ENCODE measurements around the gene DOK6. TPM values are rescaled to one million over a fixed set of nuclear protein-coding genes. Genes with fewer than 3 reads are reported as not detected.

The DOK6 gene
- total and polyA plus RNA-seq, 2 experiments from 2014 or later, result 0.29 to 0.42 TPM

DNA sequence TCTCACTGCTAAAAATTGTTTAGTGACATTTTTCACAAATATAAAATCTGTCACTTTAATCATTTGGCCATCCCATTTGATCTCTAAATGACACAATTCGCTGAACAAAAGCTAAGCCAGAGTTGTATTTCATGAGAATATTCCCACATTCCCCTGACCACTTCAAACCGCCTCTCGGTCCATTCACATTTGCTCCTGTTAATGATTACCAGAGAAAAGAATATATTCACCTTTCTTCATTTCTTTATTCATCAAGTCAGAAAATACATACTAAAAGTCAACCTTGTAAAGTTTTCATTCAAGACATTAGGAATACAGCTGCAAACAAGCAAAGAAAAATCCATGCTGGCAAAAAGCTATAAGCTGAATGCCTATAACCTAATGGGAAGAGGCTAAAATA lies 225.5 kb downstream of the DOK6 start (continued):
- TF ChIP-seq, protein P1, sequence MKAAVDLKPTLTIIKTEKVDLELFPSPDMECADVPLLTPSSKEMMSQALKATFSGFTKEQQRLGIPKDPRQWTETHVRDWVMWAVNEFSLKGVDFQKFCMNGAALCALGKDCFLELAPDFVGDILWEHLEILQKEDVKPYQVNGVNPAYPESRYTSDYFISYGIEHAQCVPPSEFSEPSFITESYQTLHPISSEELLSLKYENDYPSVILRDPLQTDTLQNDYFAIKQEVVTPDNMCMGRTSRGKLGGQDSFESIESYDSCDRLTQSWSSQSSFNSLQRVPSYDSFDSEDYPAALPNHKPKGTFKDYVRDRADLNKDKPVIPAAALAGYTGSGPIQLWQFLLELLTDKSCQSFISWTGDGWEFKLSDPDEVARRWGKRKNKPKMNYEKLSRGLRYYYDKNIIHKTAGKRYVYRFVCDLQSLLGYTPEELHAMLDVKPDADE (IDR thresholded peaks at IDR 0.05), result no peak
- TF ChIP-seq EZH2 (IDR thresholded peaks at IDR 0.05; ENCODE audit: low read depth, unreplicated experiment), result no peak

DNA sequence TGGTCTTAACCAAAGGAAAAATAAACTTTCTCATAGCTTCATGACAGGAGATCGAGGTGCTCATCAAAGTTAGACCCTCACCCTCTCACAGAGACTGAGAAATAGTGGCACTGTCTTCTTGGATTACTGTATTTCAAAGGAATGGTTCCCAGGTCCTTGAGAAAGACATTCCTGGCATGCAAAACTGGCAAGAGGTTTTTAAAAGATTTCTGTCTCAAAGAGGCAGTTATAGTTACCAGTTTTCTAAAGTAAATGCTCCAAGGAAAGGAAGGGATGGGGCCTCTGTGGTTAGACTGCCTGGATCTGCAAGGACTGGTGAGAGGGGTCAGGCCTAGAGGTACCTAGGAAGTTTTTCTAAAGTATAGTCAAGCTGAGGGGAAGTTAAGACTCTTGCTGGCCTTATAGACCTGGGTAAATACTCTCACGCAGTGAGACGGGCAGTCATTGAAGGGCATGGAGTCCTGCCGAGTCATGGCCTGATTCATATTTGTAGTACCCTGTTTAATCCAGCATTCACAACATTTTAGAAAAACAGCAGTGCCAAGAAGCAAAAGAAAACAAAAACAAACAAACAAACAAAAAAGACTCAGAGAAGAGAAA lies 226.1 kb downstream of the DOK6 start:
- Mint-ChIP-seq H3K27ac (peak overlapping the region; percentile 67; the same call in 1 of the 2 replicates), H3K27me3 (ENCODE audit: insufficient read depth, low read depth, poor library complexity) (no peaks in the 10 kb centered on the region)

DNA sequence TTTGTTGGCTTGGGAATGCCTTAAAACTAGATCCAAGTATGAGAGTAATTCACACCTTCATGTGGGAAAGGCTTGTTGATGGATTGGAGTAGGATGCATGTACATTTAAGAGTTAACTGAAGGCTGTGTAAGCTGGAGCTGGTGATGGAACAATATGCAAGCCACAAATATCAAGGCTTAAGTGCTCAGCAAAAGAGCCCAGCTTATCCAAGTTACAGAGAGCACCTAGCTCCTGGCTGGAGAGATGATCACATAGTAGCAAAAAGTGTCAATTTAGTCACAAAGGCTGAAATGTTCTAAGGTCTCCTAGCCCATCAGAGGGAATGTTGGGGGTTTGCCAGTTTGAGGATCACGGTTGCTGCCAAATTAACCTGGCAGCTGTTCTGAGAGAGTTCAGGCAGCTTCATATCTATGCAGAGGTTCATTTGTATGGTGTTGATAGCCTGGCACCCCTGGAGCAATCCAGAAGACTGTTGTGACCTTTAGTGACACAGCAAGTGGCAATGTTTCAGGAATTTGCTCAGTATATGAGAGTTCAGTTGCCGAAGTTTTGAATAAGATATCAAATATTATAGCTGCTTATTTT lies 228.2 kb downstream of the DOK6 start:
- ATAC-seq (no peak), DNase-seq (ENCODE audit: low spot score) (no peak)
- no peaks in the 10 kb centered on the region for H3K36me3 ChIP-seq (ENCODE audit: insufficient read depth)
- Mint-ChIP-seq H3K4me3 (no peak overlapping the region), H3K4me1 (peaks cover 6% of the 10 kb centered on the region; the same call in 2 of the 3 replicates), H3K27me3 (ENCODE audit: insufficient read depth, low read depth, poor library complexity) (no peaks in the 10 kb centered on the region), H3K9me3 (no peaks in the 10 kb centered on the region), H3K36me3 (ENCODE audit: low read depth) (no peaks in the 10 kb centered on the region), H3K27ac (no peak overlapping the region)
- H3K4me1 ChIP-seq (ENCODE audit: insufficient read depth), result no peaks in the 10 kb centered on the region
- TF ChIP-seq CREB1 (CRISPR knock-in tag; IDR thresholded peaks at IDR 0.05; ENCODE audit: low read depth) (no peak), STAT1 (IDR thresholded peaks at IDR 0.05; ENCODE audit: unreplicated experiment) (no peak), NANOG (IDR thresholded peaks at IDR 0.05; ENCODE audit: borderline replicate concordance) (no peak), EZH2phosphoT487 (IDR thresholded peaks at IDR 0.05; ENCODE audit: unreplicated experiment) (no peak), ZNF331 (CRISPR knock-in tag; IDR thresholded peaks at IDR 0.05; ENCODE audit: low read depth) (no peak)
- TF ChIP-seq, protein P2, sequence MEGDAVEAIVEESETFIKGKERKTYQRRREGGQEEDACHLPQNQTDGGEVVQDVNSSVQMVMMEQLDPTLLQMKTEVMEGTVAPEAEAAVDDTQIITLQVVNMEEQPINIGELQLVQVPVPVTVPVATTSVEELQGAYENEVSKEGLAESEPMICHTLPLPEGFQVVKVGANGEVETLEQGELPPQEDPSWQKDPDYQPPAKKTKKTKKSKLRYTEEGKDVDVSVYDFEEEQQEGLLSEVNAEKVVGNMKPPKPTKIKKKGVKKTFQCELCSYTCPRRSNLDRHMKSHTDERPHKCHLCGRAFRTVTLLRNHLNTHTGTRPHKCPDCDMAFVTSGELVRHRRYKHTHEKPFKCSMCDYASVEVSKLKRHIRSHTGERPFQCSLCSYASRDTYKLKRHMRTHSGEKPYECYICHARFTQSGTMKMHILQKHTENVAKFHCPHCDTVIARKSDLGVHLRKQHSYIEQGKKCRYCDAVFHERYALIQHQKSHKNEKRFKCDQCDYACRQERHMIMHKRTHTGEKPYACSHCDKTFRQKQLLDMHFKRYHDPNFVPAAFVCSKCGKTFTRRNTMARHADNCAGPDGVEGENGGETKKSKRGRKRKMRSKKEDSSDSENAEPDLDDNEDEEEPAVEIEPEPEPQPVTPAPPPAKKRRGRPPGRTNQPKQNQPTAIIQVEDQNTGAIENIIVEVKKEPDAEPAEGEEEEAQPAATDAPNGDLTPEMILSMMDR (conservative IDR thresholded peaks at IDR 0.05; ENCODE audit: low read depth in 2 of 2), result no peak
- TF ChIP-seq, protein P1 (IDR thresholded peaks at IDR 0.05), result no peak
- TF ChIP-seq, protein P3, sequence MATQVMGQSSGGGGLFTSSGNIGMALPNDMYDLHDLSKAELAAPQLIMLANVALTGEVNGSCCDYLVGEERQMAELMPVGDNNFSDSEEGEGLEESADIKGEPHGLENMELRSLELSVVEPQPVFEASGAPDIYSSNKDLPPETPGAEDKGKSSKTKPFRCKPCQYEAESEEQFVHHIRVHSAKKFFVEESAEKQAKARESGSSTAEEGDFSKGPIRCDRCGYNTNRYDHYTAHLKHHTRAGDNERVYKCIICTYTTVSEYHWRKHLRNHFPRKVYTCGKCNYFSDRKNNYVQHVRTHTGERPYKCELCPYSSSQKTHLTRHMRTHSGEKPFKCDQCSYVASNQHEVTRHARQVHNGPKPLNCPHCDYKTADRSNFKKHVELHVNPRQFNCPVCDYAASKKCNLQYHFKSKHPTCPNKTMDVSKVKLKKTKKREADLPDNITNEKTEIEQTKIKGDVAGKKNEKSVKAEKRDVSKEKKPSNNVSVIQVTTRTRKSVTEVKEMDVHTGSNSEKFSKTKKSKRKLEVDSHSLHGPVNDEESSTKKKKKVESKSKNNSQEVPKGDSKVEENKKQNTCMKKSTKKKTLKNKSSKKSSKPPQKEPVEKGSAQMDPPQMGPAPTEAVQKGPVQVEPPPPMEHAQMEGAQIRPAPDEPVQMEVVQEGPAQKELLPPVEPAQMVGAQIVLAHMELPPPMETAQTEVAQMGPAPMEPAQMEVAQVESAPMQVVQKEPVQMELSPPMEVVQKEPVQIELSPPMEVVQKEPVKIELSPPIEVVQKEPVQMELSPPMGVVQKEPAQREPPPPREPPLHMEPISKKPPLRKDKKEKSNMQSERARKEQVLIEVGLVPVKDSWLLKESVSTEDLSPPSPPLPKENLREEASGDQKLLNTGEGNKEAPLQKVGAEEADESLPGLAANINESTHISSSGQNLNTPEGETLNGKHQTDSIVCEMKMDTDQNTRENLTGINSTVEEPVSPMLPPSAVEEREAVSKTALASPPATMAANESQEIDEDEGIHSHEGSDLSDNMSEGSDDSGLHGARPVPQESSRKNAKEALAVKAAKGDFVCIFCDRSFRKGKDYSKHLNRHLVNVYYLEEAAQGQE (IDR thresholded peaks at IDR 0.05; ENCODE audit: unreplicated experiment), result no peak
- no peak overlapping the region for H2AFZ ChIP-seq
- no peaks in the 10 kb centered on the region for H3K27me3 ChIP-seq (ENCODE audit: insufficient read depth)
- H3F3A ChIP-seq (replicated peaks; ENCODE audit: low read depth), result no peaks in the 10 kb centered on the region
- no peaks in the 10 kb centered on the region for H3K9me2 ChIP-seq (ENCODE audit: insufficient read depth)
- no peak overlapping the region for H3K27ac ChIP-seq (ENCODE audit: low read depth)
- no peaks in the 10 kb centered on the region for H4K20me1 ChIP-seq (replicated peaks; ENCODE audit: insufficient read depth)
- H3K4me3 ChIP-seq, result no peak overlapping the region
- H3K4me2 ChIP-seq, result no peak overlapping the region
- no peaks in the 10 kb centered on the region for H3K79me2 ChIP-seq (replicated peaks; ENCODE audit: insufficient read depth)

More for the DNA sequence above, 226.1 kb downstream of the DOK6 start:
- Mint-ChIP-seq H3K4me1 (peaks cover 6% of the 10 kb centered on the region; the same call in 2 of the 3 replicates), H3K4me3 (no peak overlapping the region), H3K36me3 (ENCODE audit: low read depth) (no peaks in the 10 kb centered on the region), H3K9me3 (no peaks in the 10 kb centered on the region)
- Histone ChIP-seq H3K79me2 (replicated peaks; ENCODE audit: insufficient read depth) (no peaks in the 10 kb centered on the region), H2AFZ (peak overlapping the region; percentile 57; the same call in 1 of the 2 replicates), H3K36me3 (ENCODE audit: insufficient read depth) (no peaks in the 10 kb centered on the region), H3K4me1 (ENCODE audit: insufficient read depth) (no peaks in the 10 kb centered on the region), H3K27ac (ENCODE audit: low read depth) (no peak overlapping the region), H3K27me3 (ENCODE audit: insufficient read depth) (no peaks in the 10 kb centered on the region), H3K9me2 (ENCODE audit: insufficient read depth) (no peaks in the 10 kb centered on the region), H3K4me3 (no peak overlapping the region), H3K4me2 (no peak overlapping the region), H3F3A (replicated peaks; ENCODE audit: low read depth) (no peaks in the 10 kb centered on the region), H4K20me1 (replicated peaks; ENCODE audit: insufficient read depth) (no peaks in the 10 kb centered on the region)
- no peak for TF ChIP-seq ZNF114 (CRISPR knock-in tag; IDR thresholded peaks at IDR 0.05)
- DNase-seq (ENCODE audit: low spot score) (peak; percentile 2), ATAC-seq (no peak; the same call in 2 of the 3 replicates)
